ENCODE measurements around the gene GSC. TPM values are rescaled to one million over a fixed set of nuclear protein-coding genes. Genes with fewer than 3 reads are reported as not detected.
A peak's percentile ranks its signal among the peaks of the same experiment; 100 is the strongest.

The GSC gene
- total RNA-seq, 2 experiments from 2014 or later: not detected

DNA sequence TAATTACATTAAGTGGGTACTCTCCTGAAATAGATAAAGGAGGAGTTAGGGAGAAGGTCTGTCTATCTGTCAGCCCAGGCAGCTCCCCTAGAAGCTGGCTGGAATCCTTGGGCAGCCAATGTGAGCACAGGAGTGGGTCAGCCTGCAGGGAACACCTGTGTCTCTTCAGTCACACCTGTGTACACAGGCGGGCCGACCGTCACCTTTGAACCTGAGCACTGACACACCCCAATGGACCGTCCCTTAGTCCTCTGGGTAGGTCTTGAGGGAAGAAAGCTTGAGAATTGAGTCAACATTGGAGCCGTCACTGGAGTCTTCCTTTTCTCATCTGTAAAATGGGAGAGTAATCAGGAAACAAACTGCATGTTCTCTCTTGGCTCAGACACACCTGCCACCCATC is 9.8 kb upstream of the GSC start:
- H3K27ac Mint-ChIP-seq: no peak overlapping the region
- no peak for ATAC-seq (ENCODE audit: low read depth)
- peaks cover 34% of the 10 kb centered on the region for H3K27me3 Mint-ChIP-seq
- H3K4me1 Mint-ChIP-seq: no peaks in the 10 kb centered on the region
- POLR2A ChIA-PET: no interaction called here
- no peaks in the 10 kb centered on the region for H3K36me3 Mint-ChIP-seq
- H3K9me3 Mint-ChIP-seq: no peaks in the 10 kb centered on the region
- H3K4me3 Mint-ChIP-seq: no peak overlapping the region
- DNase-seq: no peak

DNA sequence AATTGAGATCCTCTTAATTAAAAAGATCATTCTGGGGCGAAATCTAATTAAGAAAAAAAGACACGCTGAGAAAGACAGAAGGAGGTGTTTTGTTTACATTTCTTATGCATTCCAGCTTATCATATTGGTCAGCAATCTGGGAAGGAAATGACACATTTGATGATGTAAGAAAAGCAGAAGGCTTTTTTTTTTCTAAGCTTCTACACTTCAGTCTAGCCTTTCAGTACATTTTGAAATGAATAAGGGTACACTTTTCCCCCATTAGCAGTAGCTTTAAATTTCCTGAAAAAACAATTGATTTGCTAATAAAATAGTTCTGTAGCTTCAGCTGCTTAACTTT is 5.9 kb upstream of the GSC start:
- no peak overlapping the region for H3K4me3 Mint-ChIP-seq
- peak overlapping the region; percentile 42 for H3K27ac Mint-ChIP-seq
- POLR2A ChIA-PET: no interaction called here
- DNase-seq: no peak
- H3K27me3 Mint-ChIP-seq: peaks cover 73% of the 10 kb centered on the region
- peaks cover 9% of the 10 kb centered on the region for H3K36me3 Mint-ChIP-seq
- no peak for ATAC-seq (ENCODE audit: low read depth)
- peaks cover 3% of the 10 kb centered on the region for H3K4me1 Mint-ChIP-seq
- H3K9me3 Mint-ChIP-seq: peaks cover 1% of the 10 kb centered on the region

DNA sequence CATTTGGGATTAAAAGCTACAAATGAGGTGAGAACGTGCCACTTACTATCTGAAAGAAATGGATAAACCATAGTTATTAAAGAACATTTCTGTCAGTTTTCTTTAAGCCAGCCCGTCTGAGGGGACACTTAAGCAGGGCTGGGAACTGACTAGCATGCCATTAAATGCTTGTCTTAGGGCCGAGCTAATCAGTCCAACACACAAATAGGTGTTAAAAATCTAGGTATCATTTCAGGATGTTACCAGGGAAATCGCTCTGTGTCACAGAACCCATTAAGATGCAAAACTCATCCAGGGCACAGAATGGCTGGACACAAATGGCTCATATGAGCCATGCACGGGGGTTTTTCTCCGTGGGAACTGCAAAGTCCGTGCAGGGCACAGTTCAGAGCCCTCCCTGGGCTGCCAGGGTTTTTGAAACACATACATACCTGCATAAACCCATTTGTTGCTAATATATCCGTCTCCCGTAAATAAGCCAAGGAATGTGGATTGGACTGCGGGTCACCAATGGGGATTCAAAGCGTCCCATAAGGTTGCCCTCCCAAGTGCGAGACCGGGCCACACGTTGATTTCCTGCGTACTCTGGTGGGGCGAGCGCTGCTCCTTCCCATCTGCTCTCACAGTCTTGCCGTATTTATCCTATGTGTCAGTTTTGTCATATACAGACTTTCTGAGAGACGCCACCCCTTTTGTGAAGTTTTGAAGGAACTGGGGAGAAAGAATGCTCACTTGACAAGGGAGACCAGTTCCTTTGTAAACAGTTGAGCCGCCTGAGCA is 5.4 kb upstream of the GSC start:
- peaks cover 78% of the 10 kb centered on the region for H3K27me3 Mint-ChIP-seq
- H3K4me1 Mint-ChIP-seq: peaks cover 6% of the 10 kb centered on the region
- POLR2A ChIA-PET: no interaction called here
- peaks cover 1% of the 10 kb centered on the region for H3K9me3 Mint-ChIP-seq
- peak overlapping the region; percentile 42 for H3K27ac Mint-ChIP-seq
- no peak overlapping the region for H3K4me3 Mint-ChIP-seq
- DNase-seq (no peak), ATAC-seq (ENCODE audit: low read depth) (no peak)
- peaks cover 10% of the 10 kb centered on the region for H3K36me3 Mint-ChIP-seq

DNA sequence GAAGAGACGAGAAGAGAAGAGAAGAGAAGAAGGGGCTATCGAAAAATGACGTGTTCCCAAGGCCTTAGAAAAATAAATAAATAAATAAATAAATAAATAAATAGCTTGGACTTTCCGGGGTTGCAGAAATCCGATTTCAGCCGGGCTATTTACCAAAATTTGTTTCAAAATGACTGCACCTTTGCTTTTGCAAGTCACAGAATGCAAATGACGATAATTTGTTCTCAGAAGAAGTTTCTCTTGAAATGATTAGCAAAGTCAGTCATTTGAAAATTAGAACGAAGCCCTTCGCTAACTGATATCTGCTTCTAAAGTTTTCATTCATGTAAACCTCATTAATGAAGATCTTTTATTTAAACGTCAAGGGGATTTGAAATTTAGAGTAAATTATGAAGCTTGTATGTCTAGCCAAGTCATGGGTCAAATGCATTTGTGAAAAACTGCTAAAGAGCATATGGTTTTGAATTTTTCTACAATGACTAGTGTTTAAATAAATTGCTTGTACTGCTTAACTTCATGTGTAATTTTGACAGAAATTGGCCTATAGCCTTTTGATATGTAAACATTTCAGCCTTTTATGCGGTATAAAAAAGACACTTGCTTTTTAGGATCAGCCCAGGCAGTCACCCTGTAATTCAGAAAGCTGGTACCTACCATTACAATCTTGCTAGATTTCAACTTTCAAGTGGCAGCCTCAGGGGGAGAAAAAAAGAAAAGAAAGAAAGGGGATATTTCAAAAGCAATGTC is 4.6 kb upstream of the GSC start:
- peaks cover 1% of the 10 kb centered on the region for H3K9me3 Mint-ChIP-seq
- no peak for DNase-seq
- ATAC-seq (ENCODE audit: low read depth): no peak
- H3K27ac Mint-ChIP-seq: no peak overlapping the region
- H3K4me1 Mint-ChIP-seq: peaks cover 6% of the 10 kb centered on the region
- H3K4me3 Mint-ChIP-seq: no peak overlapping the region
- peaks cover 10% of the 10 kb centered on the region for H3K36me3 Mint-ChIP-seq
- POLR2A ChIA-PET: interaction anchor here (0.6 kb wide), 1 partner anchor 11 kb away, joined by 3 read pairs; no protein-coding TSS in a partner anchor
- H3K27me3 Mint-ChIP-seq: peaks cover 81% of the 10 kb centered on the region

DNA sequence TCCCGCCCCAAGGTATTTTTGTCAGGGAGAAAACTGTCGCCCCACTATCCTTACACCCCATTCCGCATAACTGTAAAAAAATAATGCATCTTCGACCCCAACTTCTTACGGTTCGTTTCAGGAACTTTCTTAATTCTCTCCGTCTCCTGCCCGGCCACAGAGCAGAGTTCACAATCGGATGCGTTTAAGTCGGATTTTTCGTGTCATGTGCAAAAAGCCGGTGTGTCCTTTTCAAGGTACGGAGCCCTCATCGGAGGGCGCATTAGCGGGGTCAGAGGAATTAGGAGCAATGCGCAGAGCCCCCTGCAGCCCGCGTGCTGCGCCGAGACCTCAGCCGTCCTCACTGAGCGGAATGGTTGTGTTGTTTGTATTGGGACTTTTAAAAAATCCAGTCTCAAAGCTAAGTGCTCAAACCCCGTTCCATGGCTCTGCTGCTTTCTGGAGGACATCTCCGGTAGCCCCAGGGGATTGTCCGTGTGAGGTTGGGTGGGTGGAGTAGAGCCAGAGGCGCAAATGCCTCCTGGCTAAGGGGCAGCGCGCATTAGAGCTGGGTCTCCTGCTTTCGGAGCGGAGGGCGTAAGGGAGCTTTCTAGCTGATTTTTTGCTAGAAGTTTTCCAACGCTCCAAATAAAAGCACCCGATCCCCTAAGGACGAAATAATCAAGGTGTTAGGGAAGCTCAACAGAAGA is 3.9 kb upstream of the GSC start:
- Mint-ChIP-seq H3K4me1 (peaks cover 9% of the 10 kb centered on the region), H3K9me3 (peaks cover 1% of the 10 kb centered on the region), H3K27ac (peak overlapping the region; percentile 36), H3K36me3 (peaks cover 10% of the 10 kb centered on the region), H3K27me3 (peaks cover 86% of the 10 kb centered on the region), H3K4me3 (no peak overlapping the region)
- POLR2A ChIA-PET: interaction anchor here (0.6 kb wide), 1 partner anchor 10 kb away, joined by 3 read pairs; no protein-coding TSS in a partner anchor
- DNase-seq: no peak
- no peak for ATAC-seq (ENCODE audit: low read depth)

DNA sequence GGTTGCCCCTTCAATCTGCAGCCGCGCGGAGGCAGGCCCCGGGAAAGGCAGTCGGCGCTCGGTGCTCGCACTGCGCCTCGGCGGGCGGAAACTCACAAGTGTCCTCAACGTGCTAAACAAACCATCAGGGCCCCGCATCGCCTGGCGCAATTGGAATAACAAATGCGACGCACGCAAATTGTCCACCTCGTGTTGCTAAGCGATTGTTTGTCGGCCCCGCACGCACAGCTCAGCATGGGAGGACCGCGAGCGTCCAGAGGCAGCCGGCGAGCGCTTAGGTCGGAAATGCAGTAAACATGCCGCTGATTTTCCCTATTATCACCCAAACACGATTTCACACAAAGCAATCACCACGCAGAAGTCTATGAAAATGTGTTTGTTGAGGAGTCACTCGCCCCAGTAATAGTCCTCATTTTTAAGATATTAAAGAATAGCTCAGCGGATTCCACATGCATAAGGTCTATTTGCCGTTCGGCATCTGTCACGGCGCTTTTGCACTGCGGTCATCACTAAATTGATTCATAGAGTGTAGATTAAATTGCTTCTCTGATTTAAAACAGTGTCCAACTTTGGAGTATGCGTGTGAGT is 3.2 kb upstream of the GSC start:
- no peak overlapping the region for H3K4me3 Mint-ChIP-seq
- DNase-seq (peak; percentile 38), ATAC-seq (ENCODE audit: low read depth) (no peak)
- POLR2A ChIA-PET: no interaction called here
- peak overlapping the region; percentile 36 for H3K27ac Mint-ChIP-seq
- H3K36me3 Mint-ChIP-seq: peaks cover 12% of the 10 kb centered on the region
- peaks cover 88% of the 10 kb centered on the region for H3K27me3 Mint-ChIP-seq
- H3K4me1 Mint-ChIP-seq: peaks cover 13% of the 10 kb centered on the region
- peaks cover 1% of the 10 kb centered on the region for H3K9me3 Mint-ChIP-seq

DNA sequence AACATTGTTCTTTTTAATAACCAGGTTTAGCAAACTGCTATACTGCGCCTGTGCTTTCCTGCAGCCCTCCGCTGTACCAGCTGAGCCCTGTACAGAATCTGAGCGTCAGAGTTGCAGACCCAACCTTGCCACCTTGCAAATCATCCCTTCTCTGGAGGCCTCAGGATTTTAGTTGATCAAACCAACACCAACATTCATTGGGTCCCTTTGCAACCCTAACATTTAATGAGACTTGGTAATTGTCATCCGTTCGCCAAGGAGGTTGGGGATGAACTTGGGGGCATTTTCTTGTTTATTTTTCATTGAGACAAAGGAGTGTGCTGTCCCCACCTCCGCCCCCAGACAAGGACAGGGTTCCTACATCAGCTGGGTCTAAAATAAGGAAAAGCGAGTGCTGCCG is 2.6 kb upstream of the GSC start:
- H3K36me3 Mint-ChIP-seq: peaks cover 12% of the 10 kb centered on the region
- DNase-seq: no peak
- peak overlapping the region; percentile 11 for H3K27ac Mint-ChIP-seq
- peaks cover 15% of the 10 kb centered on the region for H3K4me1 Mint-ChIP-seq
- POLR2A ChIA-PET: no interaction called here
- no peak overlapping the region for H3K4me3 Mint-ChIP-seq
- H3K27me3 Mint-ChIP-seq: peaks cover 92% of the 10 kb centered on the region
- H3K9me3 Mint-ChIP-seq: peaks cover 1% of the 10 kb centered on the region
- ATAC-seq (ENCODE audit: low read depth): no peak

DNA sequence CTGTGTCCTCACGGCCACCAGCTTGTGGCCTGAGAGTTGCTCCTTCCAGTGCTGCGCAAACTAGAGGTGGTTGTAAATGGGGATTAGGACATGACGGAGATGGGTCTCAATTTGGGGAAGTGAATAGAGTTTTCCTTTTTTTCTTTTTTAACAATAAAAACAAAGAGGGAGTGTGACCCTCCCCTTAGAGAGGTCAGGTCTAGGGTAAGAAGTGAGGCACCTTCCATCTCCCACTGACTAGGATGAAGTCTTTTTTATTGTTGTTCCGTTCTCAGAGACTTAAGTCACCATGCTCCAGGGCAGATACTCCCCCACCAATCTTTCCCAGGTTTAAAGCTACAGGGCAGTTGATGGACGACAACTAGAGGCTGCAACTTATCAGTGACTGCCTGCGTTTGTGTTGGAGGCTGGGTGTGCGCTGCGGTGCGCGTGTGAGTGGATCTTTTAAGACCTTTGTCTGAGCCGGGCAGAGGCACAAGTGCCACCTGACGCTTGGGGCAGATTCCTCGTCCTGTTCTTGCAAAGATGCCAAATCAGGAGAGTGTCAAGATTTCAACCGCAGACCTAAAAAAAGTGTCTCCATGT is 2.1 kb upstream of the GSC start:
- H3K27ac Mint-ChIP-seq: no peak overlapping the region
- POLR2A ChIA-PET: no interaction called here
- peaks cover 15% of the 10 kb centered on the region for H3K4me1 Mint-ChIP-seq
- no peak for DNase-seq
- H3K9me3 Mint-ChIP-seq: peaks cover 1% of the 10 kb centered on the region
- peaks cover 92% of the 10 kb centered on the region for H3K27me3 Mint-ChIP-seq
- H3K4me3 Mint-ChIP-seq: no peak overlapping the region
- H3K36me3 Mint-ChIP-seq: peaks cover 12% of the 10 kb centered on the region
- ATAC-seq (ENCODE audit: low read depth): no peak

DNA sequence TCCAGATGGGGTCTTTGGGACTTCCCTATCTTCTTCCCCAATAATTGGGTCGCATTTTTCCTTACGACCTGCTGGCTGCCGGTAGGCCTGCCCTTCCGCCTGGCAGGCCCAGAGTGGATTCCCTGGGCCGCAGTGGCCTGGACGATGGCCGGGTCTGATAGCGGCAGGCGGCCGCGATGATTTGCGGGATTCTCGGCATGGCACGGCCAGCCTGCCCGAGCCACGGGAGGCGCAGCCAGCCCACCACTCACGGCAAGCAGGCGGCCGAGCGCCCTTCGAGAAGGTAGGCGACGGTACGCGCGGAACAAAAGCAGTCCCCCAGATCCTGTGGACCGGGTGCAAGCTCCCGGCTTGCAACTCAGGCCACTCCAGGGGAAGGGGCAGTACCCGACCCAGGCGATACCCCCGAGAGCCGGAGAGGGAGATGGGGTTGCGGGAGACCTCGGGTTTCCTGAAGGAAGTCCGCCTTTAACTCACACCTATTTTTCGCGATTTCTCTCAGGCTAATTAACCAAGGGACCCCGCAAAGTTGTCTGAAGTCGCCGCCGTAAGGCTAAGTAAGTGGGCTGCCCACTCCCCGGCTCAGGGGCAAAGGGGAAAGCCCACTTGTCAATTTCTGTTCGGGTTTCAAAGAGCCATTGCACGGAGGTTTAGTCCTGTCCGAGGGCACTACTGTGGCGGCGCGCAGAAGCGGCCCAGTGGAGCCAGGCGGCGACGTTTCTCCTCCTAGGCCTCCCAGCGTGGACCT is 1.4 kb upstream of the GSC start:
- Mint-ChIP-seq H3K36me3 (peaks cover 12% of the 10 kb centered on the region), H3K4me3 (no peak overlapping the region), H3K27ac (no peak overlapping the region)

DNA sequence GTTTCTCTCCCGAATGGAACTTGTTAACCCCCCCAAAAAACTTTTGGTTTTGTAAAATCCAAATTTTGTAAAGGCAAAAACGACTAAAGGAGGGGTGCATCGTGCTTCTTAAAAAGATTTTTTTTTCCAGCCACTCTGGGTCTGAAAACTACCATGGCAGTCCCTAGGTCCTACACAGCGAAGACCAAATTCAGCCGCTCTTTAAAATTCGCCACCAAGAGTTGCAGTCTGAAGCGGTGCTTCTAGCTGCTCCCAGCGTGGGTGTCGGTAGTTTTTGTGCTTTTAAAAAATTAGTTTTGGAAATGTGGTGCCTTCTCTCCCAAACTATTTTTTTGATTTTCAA is 873 bp upstream of the GSC start:
- peak overlapping the region; percentile 60 for H3K4me3 Mint-ChIP-seq
- ATAC-seq (ENCODE audit: low read depth) (no peak), DNase-seq (no peak)
- POLR2A ChIA-PET: no interaction called here
- peaks cover 92% of the 10 kb centered on the region for H3K27me3 Mint-ChIP-seq
- H3K27ac Mint-ChIP-seq: no peak overlapping the region
- H3K4me1 Mint-ChIP-seq: peaks cover 15% of the 10 kb centered on the region
- peaks cover 12% of the 10 kb centered on the region for H3K36me3 Mint-ChIP-seq
- H3K9me3 Mint-ChIP-seq: peaks cover 1% of the 10 kb centered on the region

More for the DNA sequence above, 1.4 kb upstream of the GSC start:
- no peak for ATAC-seq (ENCODE audit: low read depth)
- H3K27me3 Mint-ChIP-seq: peaks cover 92% of the 10 kb centered on the region
- H3K4me1 Mint-ChIP-seq: peaks cover 15% of the 10 kb centered on the region
- DNase-seq: peak; percentile 35
- peaks cover 1% of the 10 kb centered on the region for H3K9me3 Mint-ChIP-seq
- POLR2A ChIA-PET: no interaction called here

DNA sequence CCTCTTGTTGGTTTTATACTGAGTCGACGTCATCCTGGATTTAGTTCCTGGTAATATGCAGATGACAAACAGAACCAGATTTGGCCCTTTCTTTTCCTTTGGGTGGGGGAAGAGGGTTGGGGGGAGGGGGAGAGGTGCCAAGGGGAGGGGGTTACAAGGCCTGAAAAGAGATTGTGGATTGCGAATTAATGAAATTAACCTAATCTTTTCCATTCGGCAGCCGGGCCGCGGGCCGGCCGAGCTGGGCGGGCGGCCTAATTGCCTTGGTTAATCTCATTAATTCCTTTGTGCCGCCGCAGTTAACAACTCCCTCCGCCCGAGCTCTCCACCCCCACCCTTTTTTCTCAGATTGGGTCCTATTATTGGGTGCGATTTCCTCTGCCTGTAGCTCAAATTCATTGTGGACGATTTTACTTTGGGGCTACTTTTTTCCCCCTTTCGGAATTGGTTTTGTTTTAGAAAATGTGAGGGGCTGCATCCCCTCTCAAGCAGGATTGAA is 387 bp upstream of the GSC start:
- Mint-ChIP-seq H3K9me3 (peaks cover 1% of the 10 kb centered on the region), H3K27ac (no peak overlapping the region), H3K27me3 (peaks cover 92% of the 10 kb centered on the region), H3K4me3 (peak overlapping the region; percentile 60), H3K4me1 (peaks cover 15% of the 10 kb centered on the region), H3K36me3 (peaks cover 12% of the 10 kb centered on the region)
- no peak for ATAC-seq (ENCODE audit: low read depth)
- POLR2A ChIA-PET: no interaction called here
- DNase-seq: no peak

DNA sequence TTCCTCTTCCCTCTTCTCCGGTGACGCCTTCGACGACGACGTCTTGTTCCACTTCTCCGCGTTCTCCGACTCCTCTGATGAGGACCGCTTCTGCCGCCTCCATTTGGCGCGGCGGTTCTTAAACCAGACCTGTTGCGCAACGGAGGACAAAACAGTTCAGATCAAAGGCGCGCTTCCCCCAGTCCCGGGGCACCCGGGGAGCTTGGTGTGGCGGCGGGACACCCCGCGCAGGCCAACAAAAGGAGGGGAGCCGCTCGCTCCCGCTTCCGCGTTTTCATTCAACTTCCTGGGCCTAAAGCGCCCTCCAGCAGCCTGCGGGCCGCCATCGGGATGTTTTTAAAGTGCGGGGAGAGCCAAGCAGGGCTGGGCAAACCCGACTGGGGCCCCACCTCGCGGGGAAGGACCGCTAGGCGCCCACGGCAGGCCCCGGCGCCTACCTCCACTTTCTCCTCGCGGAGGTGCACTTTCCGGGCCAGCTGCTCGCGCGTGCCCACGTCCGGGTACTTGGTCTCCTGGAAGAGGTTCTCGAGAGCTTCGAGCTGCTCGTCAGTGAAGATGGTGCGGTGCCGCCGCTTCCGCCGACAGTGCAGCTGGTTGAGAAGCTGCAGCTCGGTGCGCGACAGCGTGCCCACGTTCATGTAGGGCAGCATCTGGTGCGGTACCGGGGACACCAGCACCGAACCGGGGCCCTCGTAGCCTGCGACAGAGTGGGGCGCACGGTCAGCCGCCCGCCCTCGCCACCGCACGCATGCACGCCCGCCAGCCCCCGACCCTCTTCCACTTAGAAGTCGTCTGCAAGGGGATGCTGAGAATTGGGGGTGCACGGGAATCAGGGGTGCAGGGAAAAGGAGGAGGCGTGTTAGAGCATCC is 1.2 kb downstream of the GSC start:
- ATAC-seq (ENCODE audit: low read depth): peak; percentile 59

More for the DNA sequence above, 1.2 kb downstream of the GSC start:
- Mint-ChIP-seq H3K4me3 (peak overlapping the region; percentile 81), H3K9me3 (no peaks in the 10 kb centered on the region), H3K27ac (peak overlapping the region; percentile 72), H3K4me1 (peaks cover 15% of the 10 kb centered on the region), H3K36me3 (peaks cover 10% of the 10 kb centered on the region), H3K27me3 (peaks cover 88% of the 10 kb centered on the region)
- DNase-seq: peak; percentile 63
- POLR2A ChIA-PET: no interaction called here

Data from activated naive CD8-positive, alpha-beta T cell treated with anti-CD3 and anti-CD28 coated beads, Interleukin-2, amount 10 ng/mL, durations not matched to agents 7 days and 5 days (primary cell).